Measurements from ENCODE around the gene MTX2. TPM values are rescaled to one million over a fixed set of nuclear protein-coding genes. Genes with fewer than 3 reads are reported as not detected.

MTX2 gene
- total RNA-seq, 4 donors from 2014 or later: 18.4 to 24.5 (median 21.4) TPM

DNA sequence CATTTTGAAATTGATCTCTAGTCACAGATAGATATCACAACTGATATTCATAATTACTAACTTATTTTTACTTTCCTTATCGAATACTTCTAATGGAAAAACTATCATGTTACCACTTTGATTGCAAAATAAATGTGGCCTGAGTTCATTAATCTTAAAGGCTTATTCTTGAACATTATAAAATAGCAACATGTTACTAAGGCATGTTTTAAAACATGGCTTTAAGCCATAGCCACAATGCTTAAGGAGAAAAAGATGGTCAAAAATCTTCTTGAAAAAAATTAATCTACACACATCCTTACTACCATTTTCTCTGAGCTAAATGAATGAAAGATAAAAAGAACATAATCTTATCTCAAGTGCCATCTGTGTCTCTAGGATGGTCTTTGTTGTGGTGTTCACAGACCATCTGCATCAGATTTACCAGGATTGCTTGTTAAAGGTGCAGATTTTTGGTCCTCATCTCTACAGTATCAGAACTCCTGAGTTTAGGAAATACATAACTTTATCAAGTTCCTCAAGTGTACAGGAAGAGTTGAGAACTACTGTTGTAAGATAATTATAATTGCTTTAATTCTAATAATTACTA lies 15.3 kb downstream of the MTX2 start:
- TF ChIP-seq, protein P1, sequence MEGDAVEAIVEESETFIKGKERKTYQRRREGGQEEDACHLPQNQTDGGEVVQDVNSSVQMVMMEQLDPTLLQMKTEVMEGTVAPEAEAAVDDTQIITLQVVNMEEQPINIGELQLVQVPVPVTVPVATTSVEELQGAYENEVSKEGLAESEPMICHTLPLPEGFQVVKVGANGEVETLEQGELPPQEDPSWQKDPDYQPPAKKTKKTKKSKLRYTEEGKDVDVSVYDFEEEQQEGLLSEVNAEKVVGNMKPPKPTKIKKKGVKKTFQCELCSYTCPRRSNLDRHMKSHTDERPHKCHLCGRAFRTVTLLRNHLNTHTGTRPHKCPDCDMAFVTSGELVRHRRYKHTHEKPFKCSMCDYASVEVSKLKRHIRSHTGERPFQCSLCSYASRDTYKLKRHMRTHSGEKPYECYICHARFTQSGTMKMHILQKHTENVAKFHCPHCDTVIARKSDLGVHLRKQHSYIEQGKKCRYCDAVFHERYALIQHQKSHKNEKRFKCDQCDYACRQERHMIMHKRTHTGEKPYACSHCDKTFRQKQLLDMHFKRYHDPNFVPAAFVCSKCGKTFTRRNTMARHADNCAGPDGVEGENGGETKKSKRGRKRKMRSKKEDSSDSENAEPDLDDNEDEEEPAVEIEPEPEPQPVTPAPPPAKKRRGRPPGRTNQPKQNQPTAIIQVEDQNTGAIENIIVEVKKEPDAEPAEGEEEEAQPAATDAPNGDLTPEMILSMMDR (IDR thresholded peaks at IDR 0.05; ENCODE audit: low read depth): no peak

DNA sequence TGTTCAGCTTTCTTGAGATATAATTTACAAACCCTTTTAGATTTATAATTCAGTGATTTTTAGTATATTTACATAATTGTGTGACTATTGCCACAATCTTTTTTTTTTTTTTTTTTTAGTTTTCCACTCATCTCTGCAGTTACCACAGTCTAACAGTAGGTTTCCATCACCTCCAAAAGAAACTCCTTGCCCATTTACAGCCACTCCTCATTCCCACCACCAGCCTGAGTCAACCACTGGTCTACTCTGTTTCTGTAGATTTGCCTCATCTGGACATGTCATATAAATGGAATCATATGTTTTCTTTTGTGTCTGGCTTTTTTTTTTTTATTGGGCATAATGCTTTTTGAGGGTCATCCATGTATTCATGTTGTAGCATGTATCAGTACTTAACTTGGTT lies 16.1 kb downstream of the MTX2 start:
- TF ChIP-seq, protein P1 (IDR thresholded peaks at IDR 0.05; ENCODE audit: low read depth): no peak

DNA sequence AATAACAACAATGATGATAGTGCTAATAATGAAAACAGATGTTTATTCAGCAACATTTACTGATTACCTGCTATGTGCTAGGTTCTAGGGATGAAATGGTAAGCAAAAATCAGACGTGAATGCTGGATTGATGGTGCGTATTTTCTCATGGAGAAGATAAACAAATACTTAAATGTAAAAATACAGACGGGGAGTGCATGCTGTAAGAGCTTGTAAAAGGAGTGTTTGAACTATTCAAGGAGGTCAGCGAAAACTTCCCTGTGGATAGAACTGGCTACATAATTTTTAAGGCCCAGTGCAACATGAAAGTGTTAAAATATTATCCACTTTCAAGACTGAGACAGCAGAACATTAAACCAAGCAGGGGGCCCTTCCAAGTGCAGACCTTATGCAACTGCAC lies 22.1 kb downstream of the MTX2 start:
- TF ChIP-seq, protein P1 (IDR thresholded peaks at IDR 0.05; ENCODE audit: low read depth): no peak

DNA sequence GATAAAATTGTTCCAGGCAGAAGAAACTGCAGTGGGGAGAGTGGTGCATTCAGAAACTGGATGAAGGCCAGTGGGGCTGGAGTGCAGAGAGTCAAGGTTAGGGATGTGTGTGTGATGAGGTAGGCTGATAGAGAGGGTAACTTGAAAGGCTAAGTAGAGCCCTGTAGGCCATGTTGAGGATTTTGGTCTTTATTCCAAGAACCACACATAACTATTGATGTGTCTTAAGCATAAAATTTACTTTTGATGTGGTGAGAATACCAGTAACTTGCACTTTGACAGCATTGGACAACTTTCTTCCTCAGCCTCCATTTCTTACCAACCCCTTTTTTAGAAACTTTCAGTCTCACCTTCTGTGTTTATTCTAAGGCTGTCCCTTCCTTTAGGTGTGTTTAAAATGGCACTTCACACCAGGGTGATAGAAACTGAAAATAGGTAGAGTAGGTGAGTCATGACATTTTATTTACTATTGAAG lies 22.6 kb downstream of the MTX2 start:
- TF ChIP-seq, protein P1 (IDR thresholded peaks at IDR 0.05; ENCODE audit: low read depth): no peak

DNA sequence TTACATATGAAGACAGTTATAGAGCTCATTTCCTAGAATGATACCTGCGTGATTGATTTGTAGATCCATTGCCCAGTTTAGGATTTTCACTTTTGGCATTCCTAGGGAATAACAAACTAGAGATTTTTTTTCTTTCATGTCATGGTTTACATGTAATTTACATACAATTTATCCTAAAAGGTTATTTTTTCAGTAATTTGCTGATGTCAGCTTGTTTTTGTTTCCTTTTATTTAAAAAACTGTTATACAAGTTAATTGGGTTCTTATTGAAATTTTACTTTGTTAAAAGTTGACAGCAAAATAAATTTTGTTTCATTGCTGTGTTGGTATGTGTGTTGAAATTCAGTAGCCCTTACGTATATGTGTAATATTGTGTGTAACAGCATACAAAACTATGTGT lies 23.4 kb downstream of the MTX2 start:
- TF ChIP-seq, protein P1 (IDR thresholded peaks at IDR 0.05; ENCODE audit: low read depth): no peak

DNA sequence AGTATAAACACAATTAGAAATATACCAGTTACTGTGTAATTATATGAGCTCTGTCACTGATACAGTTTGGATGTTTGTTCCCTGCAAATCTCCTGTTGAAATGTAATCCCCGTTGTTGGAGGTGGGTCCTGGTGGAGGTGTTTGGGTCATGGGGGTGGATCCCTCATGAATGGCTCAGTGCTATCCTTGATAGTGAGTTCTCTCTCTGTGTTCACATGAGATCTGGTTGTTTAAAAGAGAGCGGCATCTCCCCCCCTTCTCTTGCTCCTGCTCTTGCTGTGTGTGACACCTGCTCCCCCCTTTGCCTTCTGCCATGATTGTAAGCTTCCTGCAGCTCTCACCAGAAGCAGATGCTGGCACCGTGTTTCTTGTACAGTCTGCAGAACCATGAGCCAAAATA lies 24.1 kb downstream of the MTX2 start:
- TF ChIP-seq, protein P1 (IDR thresholded peaks at IDR 0.05; ENCODE audit: low read depth): no peak

DNA sequence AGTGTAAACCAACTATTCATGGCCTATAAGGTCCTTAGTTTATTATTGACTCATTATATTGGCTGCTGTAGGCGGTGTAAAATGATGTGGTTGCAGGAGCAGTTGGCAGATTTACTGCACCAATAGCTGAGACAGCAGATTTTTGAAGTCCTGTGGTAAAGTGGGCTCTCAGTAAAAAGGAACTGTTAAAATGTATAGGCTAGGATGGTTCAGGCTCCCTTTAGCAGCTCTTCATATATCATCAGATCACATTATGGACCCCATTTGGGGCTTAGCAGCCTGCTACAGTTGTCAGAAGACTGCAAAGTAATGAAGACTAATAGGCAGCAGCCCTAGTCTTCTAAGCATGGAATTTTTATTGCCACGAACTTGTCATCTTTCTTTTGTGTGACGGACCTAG lies 27.8 kb downstream of the MTX2 start:
- TF ChIP-seq, protein P1 (IDR thresholded peaks at IDR 0.05; ENCODE audit: low read depth): no peak

Measured in subcutaneous adipose tissue (tissue), 4 donors.